ENCODE results near the gene OBSCN.

The OBSCN gene

GRCh38 chr1:228313536-228314277 is 105.9 kb downstream of the OBSCN start:
- DNase-seq: no peak

GRCh38 chr1:228314315-228314657 is 106.4 kb downstream of the OBSCN start:
- no peak for DNase-seq

- no peak for DNase-seq
Measured at GRCh38 chr1:228314658-228315483, 107.0 kb downstream of the OBSCN start.

- no peak for DNase-seq
Measured at GRCh38 chr1:228315484-228315944, 107.7 kb downstream of the OBSCN start.

GRCh38 chr1:228315945-228316588 is 108.2 kb downstream of the OBSCN start:
- no peak for DNase-seq

GRCh38 chr1:228316589-228317387 is 108.9 kb downstream of the OBSCN start:
- DNase-seq: no peak

GRCh38 chr1:228317411-228317828 is 109.6 kb downstream of the OBSCN start:
- no peak for DNase-seq

GRCh38 chr1:228317891-228318810 is 110.3 kb downstream of the OBSCN start:
- DNase-seq: no peak

- DNase-seq: no peak
Measured at GRCh38 chr1:228318823-228319241, 111.0 kb downstream of the OBSCN start.

- DNase-seq: no peak
Measured at GRCh38 chr1:228319352-228320088, 111.7 kb downstream of the OBSCN start.

- DNase-seq: no peak
Measured at GRCh38 chr1:228320394-228320793, 112.5 kb downstream of the OBSCN start.

- DNase-seq: no peak
Measured at GRCh38 chr1:228321435-228321834, 113.6 kb downstream of the OBSCN start.

GRCh38 chr1:228321895-228322294 is 114.1 kb downstream of the OBSCN start:
- no peak for DNase-seq

- DNase-seq: no peak
Measured at GRCh38 chr1:228323401-228323800, 115.6 kb downstream of the OBSCN start.

GRCh38 chr1:228325267-228325666 is 117.4 kb downstream of the OBSCN start:
- DNase-seq: no peak

- no peak for DNase-seq
Measured at GRCh38 chr1:228329887-228330286, 122.0 kb downstream of the OBSCN start.

- DNase-seq: no peak
Measured at GRCh38 chr1:228332797-228333738, 125.2 kb downstream of the OBSCN start.

GRCh38 chr1:228333739-228334115 is 125.9 kb downstream of the OBSCN start:
- no peak for DNase-seq

- no peak for DNase-seq
Measured at GRCh38 chr1:228334226-228334935, 126.5 kb downstream of the OBSCN start.
